HAP-1 (cell line): ENCODE measurements around the gene SORCS3.

ENCODE experiments used
- DNase-seq, 2 experiments: peaks; one replicate each; pipeline ENCODE4 v3.0.0-alpha.2; 2016 to 2020; ENCODE audit warnings: low spot score in 2 of 2
- H3K27me3 ChIP-seq: fragments of 250-450 bp; sonication (Bioruptor Pico); 2 replicates; pipeline ENCODE4 v1.5.1; 2020; ENCODE audit warnings: low read depth, mild to moderate bottlenecking, moderate library complexity
- H3K36me3 ChIP-seq: fragments of 250-450 bp; sonication (Bioruptor Pico); replicated peaks from 2 replicates; pipeline ENCODE4 v1.5.1; 2020; ENCODE audit warnings: mild to moderate bottlenecking
- H3K4me1 ChIP-seq: fragments of 250-450 bp; sonication (Bioruptor Pico); 2 replicates; pipeline ENCODE4 v1.5.1; 2020; ENCODE audit warnings: mild to moderate bottlenecking
- H3K4me3 ChIP-seq: fragments of 250-450 bp; sonication (Bioruptor Pico); 2 replicates; pipeline ENCODE4 v1.5.1; 2020; ENCODE audit warnings: mild to moderate bottlenecking, moderate library complexity
- H3K9me3 ChIP-seq: fragments of 250-450 bp; sonication (Bioruptor Pico); 2 replicates; pipeline ENCODE4 v1.5.1; 2020; ENCODE audit warnings: mild to moderate bottlenecking, moderate library complexity
- in situ Hi-C: fragments of 300-500 bp; cut with MboI; formaldehyde crosslinking; loops from 3 replicates; pipeline ENCODE4 v1.14.3; 2020; ENCODE audit warnings: low sequenced_read_pairs, inconsistent platforms, mixed read lengths

SORCS3 gene

DNA sequence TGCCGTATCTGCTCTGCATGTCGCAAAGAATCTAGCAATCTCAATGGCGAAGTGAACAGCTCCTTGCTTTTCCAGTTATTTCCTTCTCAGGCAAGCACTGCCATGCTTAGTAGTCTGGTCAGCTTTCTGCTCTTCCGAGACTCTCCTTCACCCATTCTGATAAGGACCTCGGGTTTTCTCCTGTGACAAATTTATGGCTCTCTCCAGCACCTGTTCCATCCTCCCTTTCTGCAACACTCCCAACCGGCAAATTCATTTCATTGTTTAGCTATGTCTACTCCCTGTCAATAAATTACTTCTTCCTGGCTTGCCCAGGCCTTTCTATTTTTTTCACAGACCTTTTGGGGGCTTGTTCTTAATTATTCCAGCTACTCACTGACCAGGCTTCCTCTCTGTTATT is 252.6 kb downstream of the SORCS3 start:
- H3K4me1 ChIP-seq, result no peaks in the 10 kb centered on the region
- in situ Hi-C loops, result no loop called here
- H3K36me3 ChIP-seq, result no peaks in the 10 kb centered on the region
- no peaks in the 10 kb centered on the region; the same call in 1 of the 2 replicates for H3K27me3 ChIP-seq
- no peaks in the 10 kb centered on the region for H3K9me3 ChIP-seq
- no peak overlapping the region for H3K4me3 ChIP-seq
- DNase-seq, result no peak

DNA sequence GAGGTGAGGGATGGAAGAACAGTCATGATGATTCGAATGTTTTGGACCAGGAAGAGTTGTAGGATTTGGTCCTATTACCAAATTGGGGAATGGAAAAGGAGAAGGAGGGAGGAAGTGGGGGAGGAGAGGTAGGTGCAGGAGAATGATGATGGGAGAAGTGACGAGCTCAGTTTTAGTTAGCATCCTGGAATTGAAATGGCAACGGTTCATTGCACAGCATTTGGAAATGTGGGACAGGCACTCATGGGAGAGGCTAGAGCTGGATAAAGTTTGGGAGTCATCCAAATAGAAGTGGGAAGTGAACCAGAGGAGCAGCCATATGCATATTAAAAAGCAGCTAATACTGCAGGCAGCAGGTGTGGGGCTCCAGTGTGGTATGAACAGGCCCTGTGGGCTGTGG is 253.6 kb downstream of the SORCS3 start:
- H3K4me3 ChIP-seq, result no peak overlapping the region
- no peaks in the 10 kb centered on the region for H3K9me3 ChIP-seq
- H3K27me3 ChIP-seq, result no peaks in the 10 kb centered on the region; the same call in 1 of the 2 replicates
- no peak for DNase-seq
- in situ Hi-C loops, result no loop called here
- H3K4me1 ChIP-seq, result no peaks in the 10 kb centered on the region
- H3K36me3 ChIP-seq, result no peaks in the 10 kb centered on the region

- no peaks in the 10 kb centered on the region for H3K36me3 ChIP-seq
- no peak for DNase-seq
- H3K4me3 ChIP-seq, result no peak overlapping the region
- H3K4me1 ChIP-seq, result no peaks in the 10 kb centered on the region
- H3K27me3 ChIP-seq, result no peaks in the 10 kb centered on the region; the same call in 1 of the 2 replicates
- H3K9me3 ChIP-seq, result no peaks in the 10 kb centered on the region
- in situ Hi-C loops, result no loop called here
These were observed 254.5 kb downstream of the SORCS3 start for GRCh38 chr10:104895541-104895940.

GRCh38 chr10:104895981-104896380 is 254.9 kb downstream of the SORCS3 start:
- Histone ChIP-seq H3K36me3 (no peaks in the 10 kb centered on the region), H3K27me3 (no peaks in the 10 kb centered on the region), H3K4me3 (no peak overlapping the region), H3K9me3 (no peaks in the 10 kb centered on the region), H3K4me1 (no peaks in the 10 kb centered on the region)
- in situ Hi-C loops, result no loop called here
- DNase-seq, result no peak

DNA sequence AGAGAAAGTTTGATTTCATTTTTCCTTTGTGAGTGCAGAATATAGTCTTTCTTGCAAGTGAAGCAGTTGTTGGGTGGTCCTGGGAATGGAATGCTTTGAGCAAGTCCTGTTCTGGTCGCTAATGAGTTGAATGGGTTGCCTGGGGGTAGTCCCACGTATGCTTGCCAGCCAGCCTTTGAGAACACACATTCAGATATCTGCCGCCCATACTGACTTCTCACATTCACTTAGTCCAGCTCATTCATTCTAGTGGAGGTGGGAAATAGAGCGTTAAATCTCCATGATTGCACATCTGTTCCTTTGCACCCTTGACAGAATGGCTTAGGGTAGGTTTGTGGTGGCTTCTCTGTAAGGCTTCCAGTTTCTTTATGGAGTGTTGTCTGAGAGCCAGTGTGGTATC is 256.6 kb downstream of the SORCS3 start:
- no peaks in the 10 kb centered on the region for H3K27me3 ChIP-seq

GRCh38 chr10:104899779-104900178 is 258.7 kb downstream of the SORCS3 start:
- no peaks in the 10 kb centered on the region for H3K27me3 ChIP-seq
- no peaks in the 10 kb centered on the region for H3K4me1 ChIP-seq
- H3K9me3 ChIP-seq, result no peaks in the 10 kb centered on the region
- no peak overlapping the region for H3K4me3 ChIP-seq
- no peaks in the 10 kb centered on the region for H3K36me3 ChIP-seq
- in situ Hi-C loops, result no loop called here
- no peak for DNase-seq

More for the DNA sequence above, 256.6 kb downstream of the SORCS3 start:
- Histone ChIP-seq H3K4me1 (no peaks in the 10 kb centered on the region), H3K9me3 (no peaks in the 10 kb centered on the region), H3K36me3 (no peaks in the 10 kb centered on the region), H3K4me3 (no peak overlapping the region)
- DNase-seq, result no peak
- in situ Hi-C loops, result no loop called here

DNA sequence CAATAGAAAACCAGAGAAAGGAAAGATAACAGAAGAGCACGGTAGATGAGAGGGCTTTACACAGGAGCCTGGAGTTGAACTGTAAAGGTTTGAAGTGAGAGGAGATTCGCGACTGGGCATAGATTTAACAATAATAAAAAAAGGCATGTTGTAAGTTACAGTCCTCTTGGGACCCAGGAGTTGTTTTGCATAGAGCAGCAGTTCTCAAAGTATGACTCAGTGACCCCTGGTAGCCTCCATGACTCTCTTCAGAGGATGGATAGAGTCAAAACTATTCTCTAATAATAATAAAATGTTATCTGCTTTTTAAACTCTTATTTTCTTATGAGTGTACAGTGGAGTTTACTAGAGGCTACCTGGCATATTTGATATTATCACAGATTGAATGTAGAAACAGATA is 262.3 kb downstream of the SORCS3 start:
- no peak for DNase-seq
- H3K4me1 ChIP-seq, result no peaks in the 10 kb centered on the region
- H3K36me3 ChIP-seq, result no peaks in the 10 kb centered on the region
- H3K27me3 ChIP-seq, result no peaks in the 10 kb centered on the region
- no peaks in the 10 kb centered on the region for H3K9me3 ChIP-seq
- in situ Hi-C loops, result no loop called here
- H3K4me3 ChIP-seq, result no peak overlapping the region

- H3K9me3 ChIP-seq, result no peaks in the 10 kb centered on the region
- H3K27me3 ChIP-seq, result no peaks in the 10 kb centered on the region
- no peak for DNase-seq
- no peaks in the 10 kb centered on the region for H3K36me3 ChIP-seq
- in situ Hi-C loops, result no loop called here
- no peaks in the 10 kb centered on the region for H3K4me1 ChIP-seq
- no peak overlapping the region for H3K4me3 ChIP-seq
These were observed 263.7 kb downstream of the SORCS3 start for GRCh38 chr10:104904753-104905323.

- H3K9me3 ChIP-seq, result no peaks in the 10 kb centered on the region
- in situ Hi-C loops, result no loop called here
- DNase-seq, result no peak
- H3K4me3 ChIP-seq, result no peak overlapping the region
- no peaks in the 10 kb centered on the region for H3K4me1 ChIP-seq
- H3K27me3 ChIP-seq, result no peaks in the 10 kb centered on the region
- H3K36me3 ChIP-seq, result no peaks in the 10 kb centered on the region
These were observed 265.0 kb downstream of the SORCS3 start for GRCh38 chr10:104906112-104906511.

GRCh38 chr10:104907521-104907920 is 266.4 kb downstream of the SORCS3 start:
- no peak for DNase-seq
- H3K36me3 ChIP-seq, result no peaks in the 10 kb centered on the region
- in situ Hi-C loops, result no loop called here

DNA sequence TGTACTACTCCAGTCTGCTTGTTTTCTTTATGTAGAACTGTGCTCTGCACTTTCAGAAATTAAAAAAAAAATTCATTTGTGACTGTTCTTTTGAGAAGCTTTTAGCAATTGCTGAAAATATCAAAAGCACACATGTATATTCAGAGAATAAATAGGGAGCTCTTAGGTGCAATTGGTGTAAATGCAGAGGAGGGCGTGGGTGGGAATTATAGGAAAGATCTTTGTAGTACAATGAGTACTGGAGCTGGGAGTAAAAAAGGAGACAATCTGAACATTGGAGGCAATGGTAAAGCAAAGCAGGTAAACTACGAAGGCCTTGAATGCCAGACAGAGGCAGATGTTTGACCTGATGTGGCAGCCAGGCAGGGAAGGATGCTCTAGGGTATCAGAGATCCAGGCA is 267.5 kb downstream of the SORCS3 start:
- no peaks in the 10 kb centered on the region for H3K36me3 ChIP-seq
- in situ Hi-C loops, result no loop called here
- no peak for DNase-seq
- no peak overlapping the region for H3K4me3 ChIP-seq
- H3K9me3 ChIP-seq, result no peaks in the 10 kb centered on the region
- no peaks in the 10 kb centered on the region for H3K27me3 ChIP-seq
- no peaks in the 10 kb centered on the region for H3K4me1 ChIP-seq

More at GRCh38 chr10:104907521-104907920, 266.4 kb downstream of the SORCS3 start:
- H3K9me3 ChIP-seq, result no peaks in the 10 kb centered on the region
- H3K4me1 ChIP-seq, result no peaks in the 10 kb centered on the region
- H3K27me3 ChIP-seq, result no peaks in the 10 kb centered on the region
- H3K4me3 ChIP-seq, result no peak overlapping the region

DNA sequence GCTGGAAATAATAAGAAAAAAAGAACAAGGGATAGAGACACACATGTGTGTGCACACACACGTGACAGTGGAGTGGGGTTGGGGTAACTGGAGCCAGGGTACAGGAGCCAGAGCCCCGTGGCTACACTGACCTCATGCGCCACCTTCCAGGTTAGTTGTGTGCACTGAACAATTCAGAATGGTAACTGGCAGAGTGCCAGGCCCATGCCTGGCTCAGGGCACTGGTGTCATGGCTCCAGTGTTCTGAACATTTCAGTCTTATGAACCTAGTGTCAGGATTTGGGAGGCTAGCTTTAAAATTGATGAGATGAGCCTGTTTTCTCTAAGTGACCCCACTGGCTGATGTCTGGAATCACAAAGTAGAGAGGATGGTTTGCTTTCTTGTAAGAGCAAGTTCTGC is 269.6 kb downstream of the SORCS3 start:
- no peaks in the 10 kb centered on the region for H3K4me1 ChIP-seq
- no peak overlapping the region for H3K4me3 ChIP-seq
- in situ Hi-C loops, result no loop called here
- no peaks in the 10 kb centered on the region for H3K27me3 ChIP-seq
- no peaks in the 10 kb centered on the region for H3K36me3 ChIP-seq
- H3K9me3 ChIP-seq, result no peaks in the 10 kb centered on the region
- DNase-seq, result no peak

DNA sequence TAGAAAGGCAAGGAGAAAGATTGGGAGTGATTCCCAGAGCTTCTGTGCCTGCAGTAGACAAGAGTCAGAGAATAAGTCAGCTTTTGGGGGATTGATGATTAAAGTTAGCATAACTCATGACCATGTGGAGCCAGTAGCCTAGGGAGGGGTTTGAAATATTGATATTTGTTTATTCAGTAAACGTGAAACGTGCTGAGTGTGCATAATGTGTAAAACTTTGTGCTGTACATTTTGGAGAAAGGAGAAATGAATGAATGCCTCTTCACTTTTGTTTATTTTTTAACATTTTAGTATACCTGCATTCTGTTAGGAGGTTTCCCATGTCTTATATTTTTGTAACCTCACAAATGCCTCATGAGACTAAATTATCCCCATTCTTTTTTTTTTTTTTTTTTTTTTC is 272.3 kb downstream of the SORCS3 start:
- Histone ChIP-seq H3K4me3 (no peak overlapping the region), H3K36me3 (no peaks in the 10 kb centered on the region), H3K4me1 (no peaks in the 10 kb centered on the region), H3K27me3 (no peaks in the 10 kb centered on the region), H3K9me3 (no peaks in the 10 kb centered on the region)
- in situ Hi-C loops, result no loop called here
- DNase-seq, result no peak

DNA sequence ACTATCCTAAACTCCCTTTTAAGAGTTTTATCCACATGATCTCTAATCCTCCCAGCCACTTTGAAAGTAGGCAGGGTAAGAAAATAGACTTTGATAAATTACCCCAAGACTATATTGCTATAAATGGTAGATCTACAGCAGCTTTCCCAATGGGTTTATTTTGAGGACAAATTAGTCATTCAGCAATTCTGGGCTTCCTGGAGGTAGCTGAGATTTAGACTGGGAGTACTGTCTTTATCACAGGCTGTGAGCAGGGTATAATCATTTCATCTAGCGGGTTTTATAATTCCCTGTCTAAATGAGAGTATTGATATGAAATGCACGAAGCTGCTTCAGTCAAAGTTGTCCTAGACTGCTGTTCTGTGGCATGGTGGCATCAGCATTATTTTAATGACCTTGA is 279.4 kb downstream of the SORCS3 start:
- Histone ChIP-seq H3K9me3 (no peaks in the 10 kb centered on the region), H3K4me3 (no peak overlapping the region), H3K27me3 (no peaks in the 10 kb centered on the region), H3K36me3 (no peaks in the 10 kb centered on the region), H3K4me1 (no peaks in the 10 kb centered on the region)
- in situ Hi-C loops, result no loop called here
- DNase-seq, result no peak

DNA sequence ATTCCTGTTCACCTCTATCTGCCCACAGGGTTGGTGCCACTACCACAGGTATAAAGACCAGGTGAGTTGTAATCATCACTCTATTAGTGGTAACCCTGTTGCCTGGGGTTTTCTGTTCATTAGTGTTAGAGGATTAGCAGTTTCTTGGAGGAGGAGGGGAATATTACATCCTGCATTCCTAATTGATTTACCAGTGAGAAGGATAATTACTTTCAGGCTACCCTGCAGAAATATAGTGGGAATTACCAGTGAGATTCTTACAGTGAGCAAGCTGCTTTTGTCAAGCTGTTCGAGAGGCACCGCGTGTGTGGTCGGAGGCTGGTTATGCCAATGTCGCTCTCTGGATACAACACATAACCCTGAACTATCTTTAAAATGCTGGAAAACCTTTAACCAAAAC is 280.7 kb downstream of the SORCS3 start:
- H3K4me3 ChIP-seq, result no peak overlapping the region
- no peaks in the 10 kb centered on the region for H3K27me3 ChIP-seq
- H3K4me1 ChIP-seq, result no peaks in the 10 kb centered on the region
- no peaks in the 10 kb centered on the region for H3K9me3 ChIP-seq
- in situ Hi-C loops, result no loop called here
- H3K36me3 ChIP-seq, result no peaks in the 10 kb centered on the region
- no peak for DNase-seq
